HL-60 (cell line): Measurements from ENCODE around the gene RHOH.

Experiments used
- CTCF ChIP-seq: IDR thresholded peaks from one replicate; pipeline ENCODE4 v1.5.1; 2011; ENCODE audit warnings: low read length, control low read depth, inconsistent platforms; ENCODE audit not compliant: insufficient read depth
- POLR2AphosphoS5 ChIP-seq: IDR thresholded peaks from 2 replicates; pipeline ENCODE4 v1.6.1; 2012; ENCODE audit warnings: low read depth

- TF ChIP-seq CTCF (no peak), POLR2AphosphoS5 (no peak)
These were observed 97.5 kb downstream of the RHOH start for GRCh38 chr4:40294339-40294738.
